ENCODE data around the gene RIBC1. TPM values are rescaled to one million over a fixed set of nuclear protein-coding genes. Genes with fewer than 3 reads are reported as not detected.

Gene RIBC1
- total RNA-seq (2022) (1.2 and 1.6 TPM in 2 replicates), Bru-seq, nascent RNA (percentile 29 among the genes with signal in this experiment), BruChase-seq, experiment 1, labeled RNA remaining after a 6-hour chase (percentile 33 among the genes with signal in this experiment), BruChase-seq, experiment 2, labeled RNA remaining after a 2-hour chase (percentile 27 among the genes with signal in this experiment)
- long read RNA-seq, partial matches to known transcripts = 1 of 5 reads
- long read RNA-seq, other reads (novel, unspliced or antisense) = 4 of 5 reads

DNA sequence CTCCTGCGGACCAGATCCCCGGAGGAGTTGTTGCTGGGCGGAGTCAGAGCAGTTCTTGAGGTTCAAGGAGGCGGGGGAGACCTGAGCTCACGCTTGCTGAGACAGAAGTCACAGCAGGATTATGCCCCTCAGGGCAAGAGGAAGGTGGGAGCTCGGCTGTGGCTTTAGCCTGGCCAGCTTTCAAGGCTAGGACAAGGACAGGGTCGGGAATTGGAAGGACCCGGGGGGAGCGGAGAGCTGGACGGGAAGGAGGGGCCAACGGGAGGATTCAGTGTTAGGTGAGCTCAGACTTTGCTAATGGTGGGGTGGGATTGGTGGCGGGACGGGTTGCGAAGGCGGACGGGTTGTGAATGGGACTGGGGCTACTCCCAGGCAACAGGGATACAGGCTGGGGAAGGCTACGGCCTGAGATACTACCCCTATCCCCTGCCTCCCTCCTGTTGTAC, at the start of gene RIBC1:
RIBC1 (plus strand) TSS at position 13 of the 446 bp plus-strand sequence. CDS start 3,404 bp downstream, outside the sequence.
- BruUV-seq (replicated peaks) = no TSS peak
- peaks cover 24% of the 10 kb centered on the region for H3K36me3 Mint-ChIP-seq (ENCODE audit: insufficient read depth, unreplicated experiment)
- H3K27me3 Mint-ChIP-seq (ENCODE audit: unreplicated experiment) = no peaks in the 10 kb centered on the region
- CTCF ChIA-PET = interaction anchor here (0.6 to 1.4 kb wide), 6 partner anchors 13 to 621 kb away, joined by 3 to 9 read pairs (median 3); partner anchors contain the start of gene PHF8
- intact Hi-C loops (cut with micrococcal nuclease; ENCODE audit: unreplicated experiment) = no loop called here
- peak within 1 kb of the TSS; percentile 90 for H3K27ac Mint-ChIP-seq (ENCODE audit: unreplicated experiment)
- DNase-seq = no peak
- H3K9me3 Mint-ChIP-seq (ENCODE audit: low read depth, unreplicated experiment) = no peaks in the 10 kb centered on the region
- TF ChIP-seq, protein P1, sequence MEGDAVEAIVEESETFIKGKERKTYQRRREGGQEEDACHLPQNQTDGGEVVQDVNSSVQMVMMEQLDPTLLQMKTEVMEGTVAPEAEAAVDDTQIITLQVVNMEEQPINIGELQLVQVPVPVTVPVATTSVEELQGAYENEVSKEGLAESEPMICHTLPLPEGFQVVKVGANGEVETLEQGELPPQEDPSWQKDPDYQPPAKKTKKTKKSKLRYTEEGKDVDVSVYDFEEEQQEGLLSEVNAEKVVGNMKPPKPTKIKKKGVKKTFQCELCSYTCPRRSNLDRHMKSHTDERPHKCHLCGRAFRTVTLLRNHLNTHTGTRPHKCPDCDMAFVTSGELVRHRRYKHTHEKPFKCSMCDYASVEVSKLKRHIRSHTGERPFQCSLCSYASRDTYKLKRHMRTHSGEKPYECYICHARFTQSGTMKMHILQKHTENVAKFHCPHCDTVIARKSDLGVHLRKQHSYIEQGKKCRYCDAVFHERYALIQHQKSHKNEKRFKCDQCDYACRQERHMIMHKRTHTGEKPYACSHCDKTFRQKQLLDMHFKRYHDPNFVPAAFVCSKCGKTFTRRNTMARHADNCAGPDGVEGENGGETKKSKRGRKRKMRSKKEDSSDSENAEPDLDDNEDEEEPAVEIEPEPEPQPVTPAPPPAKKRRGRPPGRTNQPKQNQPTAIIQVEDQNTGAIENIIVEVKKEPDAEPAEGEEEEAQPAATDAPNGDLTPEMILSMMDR (IDR thresholded peaks at IDR 0.05; ENCODE audit: unreplicated experiment) = no peak
- H3K4me3 Mint-ChIP-seq (ENCODE audit: low read depth, unreplicated experiment) = peak within 1 kb of the TSS; percentile 81
- peaks cover 13% of the 10 kb centered on the region for H3K4me1 Mint-ChIP-seq (ENCODE audit: low read depth, unreplicated experiment)

- no TSS peak for BruUV-seq (replicated peaks)
- H3K4me3 Mint-ChIP-seq (ENCODE audit: low read depth, unreplicated experiment) = no peak overlapping the region
- CTCF ChIA-PET = no interaction called here
- TF ChIP-seq, protein P1 (IDR thresholded peaks at IDR 0.05; ENCODE audit: unreplicated experiment) = no peak
- no peak overlapping the region for H3K27ac Mint-ChIP-seq (ENCODE audit: unreplicated experiment)
- no peak for DNase-seq
- intact Hi-C loops (cut with micrococcal nuclease; ENCODE audit: unreplicated experiment) = no loop called here
- H3K4me1 Mint-ChIP-seq (ENCODE audit: low read depth, unreplicated experiment) = no peaks in the 10 kb centered on the region
- H3K9me3 Mint-ChIP-seq (ENCODE audit: low read depth, unreplicated experiment) = no peaks in the 10 kb centered on the region
- peaks cover 10% of the 10 kb centered on the region for H3K27me3 Mint-ChIP-seq (ENCODE audit: unreplicated experiment)
- no peaks in the 10 kb centered on the region for H3K36me3 Mint-ChIP-seq (ENCODE audit: insufficient read depth, unreplicated experiment)
These were observed 49.4 kb upstream of the RIBC1 start for GRCh38 chrX:53373307-53373706.

- H3K27ac Mint-ChIP-seq (ENCODE audit: unreplicated experiment) = no peak overlapping the region
- CTCF ChIA-PET = no interaction called here
- intact Hi-C loops (cut with micrococcal nuclease; ENCODE audit: unreplicated experiment) = no loop called here
- H3K9me3 Mint-ChIP-seq (ENCODE audit: low read depth, unreplicated experiment) = no peaks in the 10 kb centered on the region
- BruUV-seq (replicated peaks) = no TSS peak
- H3K36me3 Mint-ChIP-seq (ENCODE audit: insufficient read depth, unreplicated experiment) = no peaks in the 10 kb centered on the region
- H3K27me3 Mint-ChIP-seq (ENCODE audit: unreplicated experiment) = no peaks in the 10 kb centered on the region
- DNase-seq = no peak
- H3K4me1 Mint-ChIP-seq (ENCODE audit: low read depth, unreplicated experiment) = no peaks in the 10 kb centered on the region
- TF ChIP-seq, protein P1 (IDR thresholded peaks at IDR 0.05; ENCODE audit: unreplicated experiment) = no peak
- no peak overlapping the region for H3K4me3 Mint-ChIP-seq (ENCODE audit: low read depth, unreplicated experiment)
These were observed 48.4 kb upstream of the RIBC1 start for GRCh38 chrX:53374222-53374820.

DNA sequence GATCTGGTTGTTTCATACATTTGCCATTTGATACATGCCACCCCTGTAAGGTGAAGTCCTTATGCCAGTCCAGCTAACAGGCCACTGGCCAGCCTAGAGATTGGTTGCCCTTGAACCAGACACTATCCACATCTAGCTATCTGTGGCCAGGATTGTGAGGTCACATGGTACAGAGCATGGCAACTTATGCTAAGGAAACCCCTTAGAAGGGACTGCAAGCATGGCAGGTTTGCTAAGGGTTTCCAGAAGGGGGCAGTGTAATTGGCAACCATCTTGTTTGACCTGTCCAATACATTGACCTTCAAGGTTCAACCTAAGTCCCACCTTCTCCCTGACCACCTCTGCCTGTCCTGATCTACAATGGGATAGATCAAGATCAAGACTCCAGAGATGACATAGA, 47.8 kb upstream of the RIBC1 start:
- Mint-ChIP-seq H3K9me3 (ENCODE audit: low read depth, unreplicated experiment) (no peaks in the 10 kb centered on the region), H3K27ac (ENCODE audit: unreplicated experiment) (no peak overlapping the region), H3K36me3 (ENCODE audit: insufficient read depth, unreplicated experiment) (peaks cover 4% of the 10 kb centered on the region), H3K4me1 (ENCODE audit: low read depth, unreplicated experiment) (no peaks in the 10 kb centered on the region), H3K27me3 (ENCODE audit: unreplicated experiment) (no peaks in the 10 kb centered on the region), H3K4me3 (ENCODE audit: low read depth, unreplicated experiment) (no peak overlapping the region)
- BruUV-seq (replicated peaks) = no TSS peak
- TF ChIP-seq, protein P1 (IDR thresholded peaks at IDR 0.05; ENCODE audit: unreplicated experiment) = no peak
- no peak for DNase-seq
- intact Hi-C loops (cut with micrococcal nuclease; ENCODE audit: unreplicated experiment) = no loop called here
- CTCF ChIA-PET = no interaction called here

Data from Calu3 (cell line).